HCT116 (cell line): ENCODE results near the gene CD58. TPM values are rescaled to one million over a fixed set of nuclear protein-coding genes. Genes with fewer than 3 reads are reported as not detected.

ENCODE experiments used
- ATAC-seq: fragments of 200-7000 bp; cut with Tn5 transposase; 2 replicates; pipeline ENCODE4 v1.9.1; 2020; ENCODE audit warnings: mild to moderate bottlenecking, moderate library complexity
- BruUV-seq: library from RNA; stranded (reverse); fragments of 400-500 nt; replicated peaks from 2 replicates; lab custom pipeline; 2021; lab: Mats Ljungman, UMichigan
- CTCF ChIA-PET: fragments of 300-600 bp; sonication (Branson Sonifier 250); formaldehyde crosslinking; loops from one replicate; lab custom pipeline; 2021; ENCODE audit warnings: antibody characterized with exemption; lab: Charles Lee
- POLR2A ChIA-PET: fragments of 300-600, 350-600 bp; sonication (Branson Sonifier 250); formaldehyde crosslinking; loops from one replicate; lab custom pipeline; 2021; ENCODE audit warnings: antibody characterized with exemption; lab: Charles Lee
- RAD21 ChIA-PET, 2 experiments: fragments of 300-600 bp; sonication (Branson Sonifier 250); formaldehyde crosslinking; loops; one replicate each; lab custom pipeline; 2023; ENCODE audit warnings: low total read pairs in 2 of 2; ENCODE audit not compliant: uncharacterized antibody in 2 of 2, unreplicated experiment in 2 of 2, low non-redundant PET in 1 of 2; lab: Charles Lee
- DNase-seq: peaks from one replicate; pipeline ENCODE4 v3.0.0-alpha.2; 2010; ENCODE audit warnings: low read depth, low spot score
- H2AFZ ChIP-seq: fragments of 200-600 bp; shearing (Covaris generic), sonication (generic); 2 replicates; pipeline ENCODE4 v1.6.1; 2017; ENCODE audit warnings: low read depth, mixed run types, mixed read lengths, antibody characterized with exemption, low read length; ENCODE audit not compliant: poor library complexity, severe bottlenecking
- H3K27ac ChIP-seq: 2 replicates; pipeline ENCODE4 v1.5.1; 2012; ENCODE audit warnings: low read depth, low read length
- H3K27me3 ChIP-seq: fragments of 200-600 bp; sonication (generic); 2 replicates; pipeline ENCODE4 v1.6.1; 2016; ENCODE audit warnings: mixed run types, low read length, mixed read lengths; ENCODE audit not compliant: insufficient read depth
- H3K36me3 ChIP-seq, 2 experiments: fragments of 200-500 bp in 1 of 2; fragments of 200-600 bp in 1 of 2; sonication (Bioruptor generic) in 1 of 2; sonication (generic) in 1 of 2; 2 replicates each; pipeline versions ENCODE4 v1.5.1 to v1.6.1; 2014 to 2016; ENCODE audit warnings: low read length in 2 of 2, inconsistent platforms in 1 of 2, mixed read lengths in 1 of 2, mixed run types in 1 of 2; ENCODE audit not compliant: insufficient read depth in 2 of 2, control insufficient read depth in 1 of 2
- H3K4me1 ChIP-seq, 2 experiments: fragments of 200-600 bp in 1 of 2; sonication (generic) in 1 of 2; 2 replicates each; pipeline versions ENCODE4 v1.5.1 to v1.6.1; 2012 to 2017; ENCODE audit warnings: low read length in 2 of 2, inconsistent platforms in 1 of 2, mild to moderate bottlenecking in 1 of 2, mixed read lengths in 1 of 2, mixed run types in 1 of 2, moderate library complexity in 1 of 2; ENCODE audit not compliant: insufficient read depth in 2 of 2, control insufficient read depth in 1 of 2
- H3K4me2 ChIP-seq: fragments of 200-600 bp; sonication (generic); 2 replicates; pipeline ENCODE4 v1.6.1; 2017; ENCODE audit warnings: mixed run types, low read length, mixed read lengths
- H3K4me3 ChIP-seq, 2 experiments: fragments of 200-600 bp in 1 of 2; sonication (generic) in 1 of 2; replicated peaks in 1 of 2; 2 replicates each; pipeline ENCODE4 v1.5.1; 2011 to 2016; ENCODE audit warnings: low read length in 2 of 2, control low read depth in 1 of 2, low read depth in 1 of 2, mild to moderate bottlenecking in 1 of 2, mixed read lengths in 1 of 2, mixed run types in 1 of 2
- H3K79me2 ChIP-seq: fragments of 200-600 bp; sonication (generic); 2 replicates; pipeline ENCODE4 v1.6.1; 2017; ENCODE audit warnings: mild to moderate bottlenecking, mixed run types, low read length, moderate library complexity, mixed read lengths; ENCODE audit not compliant: insufficient read depth
- H3K9ac ChIP-seq: fragments of 200-600 bp; sonication (generic); 2 replicates; pipeline ENCODE4 v1.6.1; 2016; ENCODE audit warnings: low read length, mixed read lengths
- H3K9me2 ChIP-seq: fragments of 200-600 bp; sonication (generic), shearing (Covaris generic); 2 replicates; pipeline ENCODE4 v1.6.1; 2017; ENCODE audit warnings: mixed run types, mild to moderate bottlenecking, moderate library complexity; ENCODE audit not compliant: insufficient read depth
- H3K9me3 ChIP-seq, 2 experiments: fragments of 200-500 bp in 1 of 2; fragments of 200-600 bp in 1 of 2; sonication (Bioruptor generic) in 1 of 2; sonication (generic) in 1 of 2; 2 replicates each; pipeline ENCODE4 v1.6.1; 2014 to 2017; ENCODE audit warnings: low read length in 2 of 2, mixed read lengths in 2 of 2, inconsistent platforms in 1 of 2, low read depth in 1 of 2, mild to moderate bottlenecking in 1 of 2, mixed run types in 1 of 2, moderate library complexity in 1 of 2; ENCODE audit not compliant: control insufficient read depth in 1 of 2, insufficient read depth in 1 of 2
- H4K20me1 ChIP-seq: fragments of 200-600 bp; sonication (generic), shearing (Covaris generic); 2 replicates; pipeline ENCODE4 v1.6.1; 2017; ENCODE audit warnings: mixed run types, mild to moderate bottlenecking, moderate library complexity; ENCODE audit not compliant: insufficient read depth
- EGR1 ChIP-seq: IDR thresholded peaks from 2 replicates; pipeline ENCODE4 v1.6.1; 2012; ENCODE audit warnings: low read depth
- ELF1 ChIP-seq: IDR thresholded peaks from 2 replicates; pipeline ENCODE4 v1.6.1; 2012; ENCODE audit warnings: low read depth, borderline replicate concordance
- EZH2 ChIP-seq: fragments of 200-600 bp; sonication (generic); IDR thresholded peaks from 2 replicates; pipeline ENCODE4 v1.6.1; 2017; ENCODE audit warnings: antibody characterized with exemption, mixed run types
- EZH2phosphoT487 ChIP-seq: fragments of 200-600 bp; IDR thresholded peaks from 2 replicates; pipeline ENCODE4 v1.6.1; 2018; ENCODE audit warnings: antibody characterized with exemption, borderline replicate concordance
- MAX ChIP-seq: IDR thresholded peaks from 2 replicates; pipeline ENCODE4 v1.6.1; 2012
- POLR2A ChIP-seq: IDR thresholded peaks from 2 replicates; pipeline ENCODE4 v1.7.0; 2011; ENCODE audit warnings: borderline replicate concordance; ENCODE audit not compliant: insufficient read depth, insufficient read length; ENCODE audit errors: extremely low read depth
- POLR2AphosphoS5 ChIP-seq: IDR thresholded peaks from 2 replicates; pipeline ENCODE4 v1.6.1; 2011; ENCODE audit warnings: mild to moderate bottlenecking, low read depth, low read length, moderate library complexity
- REST ChIP-seq: IDR thresholded peaks from 2 replicates; pipeline ENCODE4 v1.6.1; 2012; ENCODE audit warnings: low read depth
- SIN3A ChIP-seq: IDR thresholded peaks from 2 replicates; pipeline ENCODE4 v1.6.1; 2012; ENCODE audit warnings: low read depth
- SP1 ChIP-seq: IDR thresholded peaks from 2 replicates; pipeline ENCODE4 v1.6.1; 2012; ENCODE audit warnings: low read depth
- SRF ChIP-seq: IDR thresholded peaks from 2 replicates; pipeline ENCODE4 v1.6.1; 2012; ENCODE audit warnings: low read depth
- TCF7L2 ChIP-seq: IDR thresholded peaks from 2 replicates; pipeline ENCODE4 v1.7.0; 2011; ENCODE audit warnings: borderline replicate concordance, inconsistent platforms; ENCODE audit not compliant: insufficient read depth, insufficient read length; ENCODE audit errors: extremely low read depth
- YY1 ChIP-seq: IDR thresholded peaks from 2 replicates; pipeline ENCODE4 v1.6.1; 2011; ENCODE audit warnings: low read length, low read depth, moderate library complexity, mild to moderate bottlenecking; ENCODE audit not compliant: insufficient replicate concordance; ENCODE audit errors: extremely low read depth
- ZFX ChIP-seq: fragments of 450-650 bp; IDR thresholded peaks from 2 replicates; pipeline ENCODE4 v1.6.1; 2017
- ZNF274 ChIP-seq: fragments of 200-500 bp; sonication (Bioruptor generic); IDR thresholded peaks from 2 replicates; pipeline ENCODE4 v1.6.1; 2014; ENCODE audit warnings: mild to moderate bottlenecking, low read depth, low read length, inconsistent platforms
- intact Hi-C: fragments of 100-400 bp; cut with micrococcal nuclease; formaldehyde crosslinking; loops from 2 replicates; pipeline ENCODE4 v1.10.0; 2022
- total RNA-seq: library from RNA; stranded (reverse); gene quantifications from one replicate; pipeline ENCODE4 v1.2.1, GENCODE V29; 2021; ENCODE audit not compliant: unreplicated experiment
- TF ChIP-seq, protein P1 (sequence below), 3 experiments: fragments of 200-600 bp in 1 of 3; sonication (generic) in 1 of 3; IDR thresholded peaks in 2 of 3; conservative IDR thresholded peaks in 1 of 3; 2 replicates each; pipeline ENCODE4 v1.5.1; 2012 to 2017; ENCODE audit warnings: low read depth in 2 of 3, low read length in 2 of 3, antibody characterized with exemption in 1 of 3, borderline replicate concordance in 1 of 3, control low read depth in 1 of 3, mild to moderate bottlenecking in 1 of 3, mixed read lengths in 1 of 3, mixed run types in 1 of 3, moderate library complexity in 1 of 3; ENCODE audit not compliant: insufficient read depth in 1 of 3
- TF ChIP-seq, protein P2 (sequence below): IDR thresholded peaks from 2 replicates; pipeline ENCODE4 v1.6.1; 2011; ENCODE audit warnings: mild to moderate bottlenecking, low read length, moderate library complexity; ENCODE audit not compliant: insufficient replicate concordance; ENCODE audit errors: extremely low read depth

CD58 gene
- total RNA-seq, 1 experiment from 2014 or later: 18.0 TPM

GRCh38 chr1:116564426-116564825, 6.4 kb downstream of the CD58 start:
- no peaks in the 10 kb centered on the region for H3K27me3 ChIP-seq
- H3K27ac ChIP-seq: no peak overlapping the region
- intact Hi-C loops: no loop called here
- CTCF ChIA-PET: no interaction called here
- no peaks in the 10 kb centered on the region for H3K9me2 ChIP-seq
- H3K4me2 ChIP-seq: no peak overlapping the region
- no peak overlapping the region for H2AFZ ChIP-seq
- POLR2A ChIA-PET: no interaction called here
- H3K79me2 ChIP-seq: peaks cover 76% of the 10 kb centered on the region
- no peaks in the 10 kb centered on the region for H3K36me3 ChIP-seq
- H3K4me3 ChIP-seq: no peak overlapping the region
- no peak for TF ChIP-seq EGR1
- no peak for TF ChIP-seq TCF7L2
- TF ChIP-seq MAX: no peak
- TF ChIP-seq REST: no peak
- no peak for TF ChIP-seq YY1
- TF ChIP-seq, protein P1, sequence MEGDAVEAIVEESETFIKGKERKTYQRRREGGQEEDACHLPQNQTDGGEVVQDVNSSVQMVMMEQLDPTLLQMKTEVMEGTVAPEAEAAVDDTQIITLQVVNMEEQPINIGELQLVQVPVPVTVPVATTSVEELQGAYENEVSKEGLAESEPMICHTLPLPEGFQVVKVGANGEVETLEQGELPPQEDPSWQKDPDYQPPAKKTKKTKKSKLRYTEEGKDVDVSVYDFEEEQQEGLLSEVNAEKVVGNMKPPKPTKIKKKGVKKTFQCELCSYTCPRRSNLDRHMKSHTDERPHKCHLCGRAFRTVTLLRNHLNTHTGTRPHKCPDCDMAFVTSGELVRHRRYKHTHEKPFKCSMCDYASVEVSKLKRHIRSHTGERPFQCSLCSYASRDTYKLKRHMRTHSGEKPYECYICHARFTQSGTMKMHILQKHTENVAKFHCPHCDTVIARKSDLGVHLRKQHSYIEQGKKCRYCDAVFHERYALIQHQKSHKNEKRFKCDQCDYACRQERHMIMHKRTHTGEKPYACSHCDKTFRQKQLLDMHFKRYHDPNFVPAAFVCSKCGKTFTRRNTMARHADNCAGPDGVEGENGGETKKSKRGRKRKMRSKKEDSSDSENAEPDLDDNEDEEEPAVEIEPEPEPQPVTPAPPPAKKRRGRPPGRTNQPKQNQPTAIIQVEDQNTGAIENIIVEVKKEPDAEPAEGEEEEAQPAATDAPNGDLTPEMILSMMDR (IDR thresholded peaks at IDR 0.05 in 2 of 3, conservative IDR thresholded peaks at IDR 0.05 in 1 of 3; ENCODE audit: borderline replicate concordance in 1 of 3, insufficient read depth in 1 of 3, low read depth in 2 of 3, low read length in 2 of 3): no peak
- no peak for TF ChIP-seq SIN3A
- TF ChIP-seq POLR2A: no peak
- TF ChIP-seq, protein P2, sequence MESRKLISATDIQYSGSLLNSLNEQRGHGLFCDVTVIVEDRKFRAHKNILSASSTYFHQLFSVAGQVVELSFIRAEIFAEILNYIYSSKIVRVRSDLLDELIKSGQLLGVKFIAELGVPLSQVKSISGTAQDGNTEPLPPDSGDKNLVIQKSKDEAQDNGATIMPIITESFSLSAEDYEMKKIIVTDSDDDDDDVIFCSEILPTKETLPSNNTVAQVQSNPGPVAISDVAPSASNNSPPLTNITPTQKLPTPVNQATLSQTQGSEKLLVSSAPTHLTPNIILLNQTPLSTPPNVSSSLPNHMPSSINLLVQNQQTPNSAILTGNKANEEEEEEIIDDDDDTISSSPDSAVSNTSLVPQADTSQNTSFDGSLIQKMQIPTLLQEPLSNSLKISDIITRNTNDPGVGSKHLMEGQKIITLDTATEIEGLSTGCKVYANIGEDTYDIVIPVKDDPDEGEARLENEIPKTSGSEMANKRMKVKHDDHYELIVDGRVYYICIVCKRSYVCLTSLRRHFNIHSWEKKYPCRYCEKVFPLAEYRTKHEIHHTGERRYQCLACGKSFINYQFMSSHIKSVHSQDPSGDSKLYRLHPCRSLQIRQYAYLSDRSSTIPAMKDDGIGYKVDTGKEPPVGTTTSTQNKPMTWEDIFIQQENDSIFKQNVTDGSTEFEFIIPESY: no peak
- no peak for TF ChIP-seq ELF1
- no peak for TF ChIP-seq POLR2AphosphoS5
- no peak for TF ChIP-seq EZH2
- no peak for TF ChIP-seq EZH2phosphoT487
- no peak for TF ChIP-seq SP1
- no peak for TF ChIP-seq SRF
- no peak for TF ChIP-seq ZNF274
- TF ChIP-seq ZFX: no peak
- ATAC-seq (no peak), DNase-seq (no peak)
- H3K4me1 ChIP-seq: peaks cover 18 to 23% of the 10 kb centered on the region in 2 experiments
- no TSS peak for BruUV-seq
- H3K9me3 ChIP-seq: no peaks in the 10 kb centered on the region
- RAD21 ChIA-PET: no interaction called here
- no peaks in the 10 kb centered on the region for H4K20me1 ChIP-seq
- no peak overlapping the region for H3K9ac ChIP-seq
